GM21619 (cell line): Measurements from ENCODE around the gene ANKRD34A.
A peak's percentile ranks its signal among the peaks of the same experiment; 100 is the strongest.

Experiments
- ATAC-seq: cut with Tn5 transposase; IDR thresholded peaks from one replicate; pipeline ENCODE4 v1.9.1; 2021; ENCODE audit not compliant: unreplicated experiment

ANKRD34A gene

GRCh38 chr1:145974721-145975120 lies 10.3 kb upstream of the ANKRD34A start:
- no peak for ATAC-seq

- no peak for ATAC-seq
Observed at GRCh38 chr1:145972580-145972979, 8.2 kb upstream of the ANKRD34A start.

DNA sequence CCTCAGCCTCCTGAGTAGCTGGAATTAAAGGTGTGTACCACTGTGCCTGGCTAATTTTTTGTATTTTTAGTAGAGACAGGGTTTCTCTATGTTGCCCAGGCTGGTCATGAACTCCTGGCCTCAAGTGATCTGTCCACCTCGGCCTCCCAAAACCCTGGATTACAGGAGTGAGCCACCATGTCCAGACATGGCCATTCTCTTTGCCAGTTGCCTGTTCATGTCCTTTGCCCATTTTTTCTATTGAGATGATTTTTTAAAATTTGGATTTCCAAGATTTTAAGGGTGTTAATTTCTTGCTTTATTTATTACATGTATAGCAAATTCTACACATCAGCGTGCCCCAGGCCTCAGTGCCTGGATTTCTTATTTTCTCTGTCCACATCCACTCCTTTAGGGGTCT lies 2.9 kb upstream of the ANKRD34A start:
- ATAC-seq: no peak

GRCh38 chr1:145965119-145965744 lies 857 bp upstream of the ANKRD34A start:
- no peak for ATAC-seq

DNA sequence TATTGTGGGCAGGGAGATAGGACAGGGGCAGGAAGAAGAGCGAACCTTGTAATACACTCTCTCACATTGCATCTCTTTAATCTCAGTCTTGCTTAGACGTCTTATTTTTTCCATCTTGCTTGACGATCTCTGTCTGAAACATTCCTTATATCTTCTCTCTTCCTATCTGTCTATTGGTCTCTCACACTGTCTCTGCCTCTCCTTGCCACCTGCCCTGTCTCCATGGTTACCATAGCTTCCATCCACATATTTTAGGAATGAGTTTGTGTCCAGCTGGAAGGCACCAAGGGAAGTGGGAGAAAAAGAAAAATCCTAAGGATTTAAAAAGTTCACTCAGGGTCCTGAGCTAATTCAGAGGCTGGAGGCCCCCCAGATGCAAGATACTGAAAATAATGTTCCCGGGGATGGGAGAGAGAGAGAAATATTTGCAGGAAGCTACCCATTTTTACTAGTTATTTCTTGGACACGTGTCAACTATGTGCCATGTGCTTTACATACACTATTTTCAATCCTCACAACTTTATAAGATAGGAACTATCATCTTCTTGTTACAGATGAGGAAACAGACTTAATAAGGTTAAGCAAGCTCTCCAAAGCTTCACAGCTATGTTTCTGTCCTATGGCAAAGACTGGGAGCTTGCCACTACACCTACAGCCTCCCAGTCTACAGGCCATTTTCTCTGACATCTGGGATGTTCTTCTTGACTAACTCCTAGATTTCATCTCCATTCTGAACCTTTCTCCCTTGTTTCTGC lies 933 bp downstream of the ANKRD34A start:
- no peak for ATAC-seq

DNA sequence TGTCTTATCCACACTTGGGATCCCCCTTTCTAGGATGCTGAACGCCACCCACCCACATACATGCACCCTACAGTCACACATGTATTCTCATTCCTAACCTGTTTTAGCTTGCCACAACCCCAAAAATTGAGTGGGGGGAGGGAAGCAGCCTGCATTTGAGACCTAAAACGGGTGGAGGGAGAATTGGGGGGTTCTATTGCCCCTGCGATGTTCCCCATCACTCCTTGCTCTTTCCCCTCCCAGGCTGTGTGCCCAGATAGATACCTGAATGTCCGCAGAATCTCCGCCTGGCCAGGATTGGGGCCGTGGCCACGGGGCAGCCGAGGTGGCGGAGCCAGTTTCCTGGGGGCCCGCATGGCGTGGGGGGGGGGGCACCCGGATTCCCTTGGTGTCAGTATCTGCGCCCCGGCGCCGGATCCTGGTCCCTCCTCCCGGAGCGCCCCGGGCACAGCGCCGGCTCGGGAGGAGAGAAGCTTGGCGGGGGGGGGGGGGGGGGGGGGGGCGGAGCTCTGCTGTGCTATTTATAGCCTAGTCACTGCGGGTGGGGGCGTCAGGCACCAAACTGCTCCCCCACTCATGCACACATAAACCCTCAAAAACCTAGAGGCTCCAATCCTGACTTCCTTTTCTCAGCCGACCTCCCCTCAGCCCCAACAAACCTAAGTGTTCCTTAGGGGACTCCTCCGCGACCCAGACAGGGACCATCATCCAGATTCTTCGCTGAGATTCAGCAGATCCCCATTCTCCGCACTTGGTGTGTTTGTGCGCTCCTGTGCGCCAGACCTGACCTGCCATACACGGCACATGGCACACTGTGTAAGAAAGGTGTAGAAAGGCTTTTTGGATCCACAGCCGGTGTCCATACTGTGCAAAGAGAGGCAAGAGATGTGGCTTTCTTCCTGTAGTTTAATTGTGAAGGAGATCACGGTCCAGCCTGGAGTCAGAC lies 1.9 kb downstream of the ANKRD34A start:
- no peak for ATAC-seq

- no peak for ATAC-seq
Observed at GRCh38 chr1:145961425-145962156, 2.8 kb downstream of the ANKRD34A start.

- no peak for ATAC-seq
Observed at GRCh38 chr1:145961109-145961424, 3.3 kb downstream of the ANKRD34A start.

DNA sequence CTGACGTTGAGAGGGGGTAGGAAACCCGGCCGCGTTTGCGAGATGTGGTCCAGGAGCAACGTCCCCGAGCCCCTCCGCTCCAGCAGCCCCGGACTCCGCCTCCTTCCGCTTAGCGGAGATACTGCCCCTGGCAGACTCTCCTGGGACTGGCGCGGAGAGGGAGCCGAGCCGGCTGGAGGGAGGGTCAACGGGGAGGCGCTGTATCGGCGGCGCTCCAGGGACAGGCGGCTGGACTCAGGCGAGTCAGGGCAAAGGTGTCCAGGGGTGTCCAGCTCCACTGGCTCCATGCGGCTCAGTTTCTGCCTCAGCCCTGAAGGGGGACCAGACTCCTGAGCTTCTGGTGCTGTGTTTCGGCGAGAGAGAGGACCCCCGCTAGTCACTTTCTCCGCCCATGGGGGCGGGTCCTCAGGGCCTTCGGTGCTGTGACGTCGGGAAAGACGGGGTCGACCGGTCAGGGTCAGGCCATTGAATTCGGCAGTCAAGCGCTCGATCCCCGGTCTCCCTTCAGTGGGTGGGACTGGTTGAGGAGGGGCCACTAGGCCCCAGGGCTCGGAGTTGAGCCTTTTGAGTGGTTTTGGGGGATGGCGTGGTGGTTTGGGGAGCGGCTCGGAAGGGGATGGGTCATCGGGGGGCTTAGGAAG lies 3.8 kb downstream of the ANKRD34A start:
- no peak for ATAC-seq

DNA sequence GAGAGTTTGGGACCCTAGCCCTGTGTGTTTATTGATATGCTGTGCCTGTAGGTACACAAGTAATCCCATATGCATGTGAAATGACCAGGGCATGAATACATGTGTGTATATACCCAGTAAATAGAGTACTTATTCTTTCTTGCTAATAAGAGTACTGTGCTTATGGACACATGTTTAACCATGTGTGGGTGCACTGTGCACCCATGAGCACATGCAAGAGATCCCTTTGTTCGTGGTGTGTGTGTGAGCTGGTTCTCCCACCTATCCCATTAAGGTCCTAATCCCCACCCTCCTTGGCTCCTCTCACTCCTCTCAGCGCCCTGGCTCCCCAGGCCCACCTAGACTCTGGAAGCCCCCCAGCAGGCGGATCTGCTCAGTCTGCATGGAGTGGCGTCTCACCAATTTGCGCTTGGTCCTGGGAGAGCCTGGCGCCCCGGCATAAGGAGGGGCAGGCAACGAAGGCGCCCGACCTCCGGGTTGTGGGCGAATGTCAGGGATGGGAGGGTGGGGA lies 4.4 kb downstream of the ANKRD34A start:
- ATAC-seq: no peak

GRCh38 chr1:145959333-145959732 lies 5.0 kb downstream of the ANKRD34A start:
- ATAC-seq: no peak

DNA sequence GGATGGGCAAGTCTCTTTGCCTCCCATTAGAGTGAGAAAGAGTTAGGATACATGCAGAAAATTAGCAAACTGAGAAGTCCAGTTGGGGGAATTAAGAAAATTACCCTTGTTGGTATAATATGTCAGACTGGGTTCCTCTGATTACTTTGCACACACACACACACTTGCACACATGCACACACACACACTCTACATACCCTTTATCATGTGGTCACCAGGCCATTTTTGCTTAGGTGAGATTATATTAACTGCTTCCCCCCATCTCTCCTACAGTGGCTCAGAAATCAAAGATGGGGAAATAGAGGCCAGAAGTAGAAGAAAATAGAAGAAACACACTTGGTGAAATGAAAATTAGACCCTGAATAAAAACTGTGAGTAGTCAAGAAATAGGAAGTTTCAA lies 5.6 kb downstream of the ANKRD34A start:
- no peak for ATAC-seq

- peak; percentile 86 for ATAC-seq
Observed at GRCh38 chr1:145957443-145958319, 6.7 kb downstream of the ANKRD34A start, which contains the start of gene LIX1L. LIX1L (minus strand) TSS chr1:145958017; CDS start chr1:145957927, 90 bp downstream.

GRCh38 chr1:145956781-145957442 lies 7.5 kb downstream of the ANKRD34A start:
- ATAC-seq: no peak

- ATAC-seq: no peak
Observed at GRCh38 chr1:145956361-145956760, 8.0 kb downstream of the ANKRD34A start.

DNA sequence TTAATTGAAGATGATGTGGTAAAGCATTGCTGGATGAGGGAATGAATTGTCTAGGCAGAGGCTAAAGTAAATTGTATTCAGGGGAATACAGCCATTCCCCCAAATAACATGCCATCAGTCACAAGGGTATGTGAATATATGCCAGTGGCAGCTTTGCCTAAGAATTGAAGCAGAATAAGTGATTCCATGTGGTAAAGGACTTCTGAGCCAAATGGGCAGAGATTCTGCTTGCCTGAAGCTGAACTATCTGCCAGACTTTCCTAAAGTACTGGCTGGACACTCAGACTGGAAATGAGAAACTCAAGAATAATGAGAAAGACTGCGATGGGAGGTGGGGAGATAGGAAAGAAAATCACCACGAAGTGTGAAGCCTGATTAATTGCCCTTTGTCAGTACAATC lies 8.9 kb downstream of the ANKRD34A start:
- no peak for ATAC-seq

DNA sequence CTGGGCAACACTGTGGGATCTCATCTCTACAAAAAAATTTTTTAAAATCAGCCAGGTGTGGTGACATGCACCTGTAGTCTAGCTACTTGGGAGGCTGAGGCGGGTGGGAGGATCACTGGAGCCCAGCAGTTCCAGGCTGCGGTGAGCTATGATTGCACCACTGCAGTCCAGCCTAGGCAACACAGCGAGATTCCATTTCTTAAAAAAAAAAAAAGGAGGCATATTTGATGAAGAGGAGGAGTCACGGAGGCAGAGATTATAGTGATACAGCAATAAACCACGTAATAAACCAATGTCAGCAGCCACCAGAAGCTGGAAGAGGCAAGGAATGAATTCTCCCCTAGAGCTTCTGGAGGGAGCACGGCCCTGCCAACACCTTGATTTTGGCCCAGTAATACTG lies 10.5 kb downstream of the ANKRD34A start:
- ATAC-seq: no peak

DNA sequence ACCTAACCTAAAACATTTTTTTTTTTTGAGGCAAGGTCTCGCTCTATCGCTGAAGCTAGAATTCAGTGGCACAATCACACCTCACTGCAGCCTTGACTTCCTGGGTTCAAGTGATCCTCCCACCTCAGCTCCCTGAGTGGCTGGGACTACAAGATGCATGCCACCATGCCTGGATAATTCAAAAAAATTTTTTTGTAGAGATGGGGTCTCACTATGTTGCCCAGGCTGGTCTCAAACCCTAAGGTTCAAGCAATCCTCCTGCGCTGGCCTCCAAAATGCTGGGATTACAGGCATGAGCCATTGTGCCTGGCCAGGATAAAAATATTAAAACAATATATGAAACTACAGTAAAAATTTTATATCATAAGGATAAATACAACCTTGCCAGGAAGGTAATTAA lies 11.5 kb downstream of the ANKRD34A start:
- no peak for ATAC-seq

DNA sequence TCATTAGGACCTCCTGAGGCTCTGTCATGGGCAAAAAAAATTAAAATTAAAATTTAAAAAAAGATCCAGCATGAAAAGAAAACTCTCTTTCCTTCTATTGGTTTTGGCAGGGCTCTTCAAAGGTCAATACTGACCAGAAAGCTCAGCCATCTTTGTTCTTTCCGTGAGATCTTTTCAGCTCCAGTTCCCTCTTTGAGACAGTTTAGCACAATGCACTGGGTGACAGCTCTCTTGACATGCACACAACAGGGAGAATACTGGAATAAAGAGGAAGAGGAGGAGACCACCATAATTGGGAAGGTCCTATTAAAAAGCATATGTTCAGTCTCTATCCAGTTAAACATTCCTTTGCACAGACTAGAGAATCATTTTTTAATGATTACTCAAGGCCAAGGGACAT lies 12.8 kb downstream of the ANKRD34A start:
- no peak for ATAC-seq
